OCI-M2 (cell line): ENCODE measurements around the gene BMP6.

Experiments used
- DNase-seq: peaks from one replicate; lab custom pipeline; 2025; ENCODE audit not compliant: unreplicated experiment; lab: John Stamatoyannopoulos, UW

Gene BMP6

GRCh38 chr6:7725849-7726415 is at the start of gene BMP6:
Gene BMP6 (plus strand): TSS chr6:7726099. CDS start chr6:7726956, 857 bp downstream.
- DNase-seq, result peak; percentile 46

DNA sequence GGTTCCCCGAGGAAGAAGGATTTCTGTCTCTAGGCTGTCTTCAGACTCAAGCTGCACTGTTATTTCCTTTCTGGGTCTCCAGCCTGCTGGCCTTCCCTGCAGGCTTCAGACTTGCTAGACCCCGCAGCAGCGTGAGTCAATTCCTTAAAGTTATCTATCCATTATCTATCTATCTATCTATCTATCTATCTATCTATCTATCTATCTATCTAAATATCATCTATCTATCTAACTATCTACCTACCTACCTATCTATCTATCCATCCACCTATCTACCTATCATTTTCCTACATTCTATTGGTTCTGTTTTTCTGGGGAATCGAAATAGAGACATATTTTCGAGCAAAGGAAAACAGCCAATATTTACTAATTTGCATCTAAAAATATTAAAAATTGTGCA is 48.7 kb upstream of the BMP6 start:
- no peak for DNase-seq

- no peak for DNase-seq
Measured at GRCh38 chr6:7680393-7681075, 45.4 kb upstream of the BMP6 start.

DNA sequence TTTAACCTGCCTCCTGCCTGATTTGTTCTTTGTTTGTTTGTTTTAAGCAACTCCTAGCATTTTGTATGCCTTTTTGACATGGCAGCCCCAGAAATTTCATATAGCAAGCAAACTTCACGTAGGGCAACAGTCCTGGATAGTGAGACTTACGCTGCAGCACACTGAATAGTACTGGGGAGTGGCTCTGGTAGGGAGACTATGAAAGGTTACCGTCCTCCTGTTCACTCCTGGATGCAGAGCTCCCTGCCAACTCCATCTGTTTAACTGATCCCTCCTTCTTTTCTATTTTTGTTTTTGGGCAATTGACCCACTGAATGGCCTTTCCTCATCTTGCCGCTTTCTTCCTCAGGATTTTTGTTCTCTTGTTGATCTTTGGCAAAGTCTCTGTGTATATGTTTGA is 44.5 kb upstream of the BMP6 start:
- DNase-seq, result no peak

DNA sequence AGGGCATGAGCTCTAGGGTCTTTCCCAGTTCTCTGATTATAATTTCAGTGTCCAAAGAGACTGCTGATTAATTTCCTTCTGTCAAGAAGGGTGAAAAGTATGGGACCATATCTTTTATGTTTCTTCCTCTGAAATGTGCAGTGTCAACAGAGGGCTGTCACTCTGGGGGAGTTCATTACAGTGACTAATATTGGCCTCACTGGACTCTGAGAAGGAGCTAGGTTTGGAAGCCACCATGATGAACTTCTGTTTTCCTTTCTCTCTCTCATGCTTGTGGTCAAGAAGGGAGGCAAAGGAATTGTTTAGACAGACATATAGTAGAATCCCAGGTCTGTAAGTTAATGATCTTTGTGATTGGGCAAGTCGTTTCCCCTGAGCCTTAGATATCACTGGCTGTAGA is 41.8 kb upstream of the BMP6 start:
- no peak for DNase-seq

- DNase-seq, result no peak
Measured at GRCh38 chr6:7684843-7685242, 41.1 kb upstream of the BMP6 start.

- no peak for DNase-seq
Measured at GRCh38 chr6:7685276-7685675, 40.6 kb upstream of the BMP6 start.

DNA sequence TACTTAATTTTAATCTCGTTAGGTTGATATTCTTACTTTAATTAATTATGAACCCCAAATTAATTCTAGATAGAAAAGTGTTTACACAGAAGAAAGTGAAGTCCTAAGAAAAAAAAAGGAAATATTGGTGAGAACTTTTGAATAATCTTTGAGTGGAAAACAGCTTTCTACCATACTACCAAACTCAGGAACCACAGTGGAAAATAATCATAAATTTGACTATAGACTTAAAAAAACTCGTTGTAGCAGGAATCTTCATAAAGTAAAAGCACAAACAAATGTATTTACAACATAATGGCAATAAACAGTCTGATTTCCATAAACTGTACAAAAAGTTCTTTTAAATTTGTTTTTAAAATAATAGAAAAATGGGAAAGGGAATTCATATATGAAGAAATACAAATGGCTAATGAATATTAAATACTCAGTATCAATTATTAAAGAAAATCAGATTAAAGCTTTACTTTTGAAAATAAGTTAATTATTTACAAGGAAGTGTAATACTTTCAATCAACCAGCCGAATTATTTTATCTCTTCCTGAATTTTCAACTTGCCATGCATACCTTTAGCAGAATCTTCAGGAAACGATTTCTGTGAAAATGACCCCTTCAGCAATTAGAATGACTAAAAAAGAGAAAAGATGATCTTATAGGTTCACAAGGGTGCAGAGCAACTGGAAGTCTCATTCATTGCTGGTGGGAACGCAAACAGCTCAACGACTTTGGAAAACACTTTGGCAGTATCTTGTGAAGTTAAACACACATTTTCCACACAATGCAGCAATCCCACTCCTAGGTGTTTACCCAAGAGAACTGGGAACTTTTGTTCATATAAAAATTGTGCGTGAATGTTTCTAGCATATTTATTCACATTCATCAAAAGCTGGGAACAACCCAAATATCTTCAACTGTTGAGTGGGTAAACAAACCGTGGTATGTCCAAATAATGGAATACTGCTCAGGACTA is 38.5 kb upstream of the BMP6 start:
- DNase-seq, result no peak

DNA sequence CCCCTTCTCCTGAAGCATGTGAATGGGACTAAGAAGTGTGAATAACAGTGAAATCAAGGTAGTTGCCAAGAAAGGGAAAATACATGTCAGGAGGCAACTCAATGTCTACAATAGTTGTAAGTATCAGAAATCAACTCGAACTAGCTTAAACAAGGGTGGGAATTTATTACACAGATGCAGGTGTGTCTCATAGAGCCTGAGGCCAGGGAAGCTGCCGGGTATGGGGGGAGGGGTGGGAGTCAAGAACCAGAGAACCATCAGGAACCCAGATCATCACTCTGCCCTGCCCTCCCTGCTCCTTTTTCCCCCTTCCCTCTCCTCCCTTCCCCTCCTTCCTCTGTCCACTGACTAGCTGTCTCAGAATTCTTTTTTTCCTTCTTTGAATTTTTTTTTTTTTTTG is 34.9 kb upstream of the BMP6 start:
- DNase-seq, result no peak

GRCh38 chr6:7691675-7692452 is 34.0 kb upstream of the BMP6 start:
- no peak for DNase-seq

DNA sequence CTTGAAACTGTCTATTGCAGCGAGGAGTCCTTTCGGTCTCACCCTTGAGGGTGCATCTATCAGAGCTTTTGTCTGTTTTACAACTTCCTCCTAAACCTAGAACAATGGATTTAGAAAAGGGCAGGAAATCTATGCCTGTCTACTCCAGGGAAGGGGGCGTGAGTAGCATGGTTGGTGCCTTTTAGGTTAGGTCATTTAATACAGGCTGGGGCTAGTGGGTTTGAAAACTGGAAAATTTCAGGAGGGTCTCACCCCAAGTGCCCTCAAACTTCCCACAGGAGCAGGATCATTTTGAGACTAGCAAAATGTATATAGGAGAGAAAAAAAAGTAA is 33.5 kb upstream of the BMP6 start:
- DNase-seq, result no peak

GRCh38 chr6:7693827-7694226 is 32.1 kb upstream of the BMP6 start:
- DNase-seq, result no peak

DNA sequence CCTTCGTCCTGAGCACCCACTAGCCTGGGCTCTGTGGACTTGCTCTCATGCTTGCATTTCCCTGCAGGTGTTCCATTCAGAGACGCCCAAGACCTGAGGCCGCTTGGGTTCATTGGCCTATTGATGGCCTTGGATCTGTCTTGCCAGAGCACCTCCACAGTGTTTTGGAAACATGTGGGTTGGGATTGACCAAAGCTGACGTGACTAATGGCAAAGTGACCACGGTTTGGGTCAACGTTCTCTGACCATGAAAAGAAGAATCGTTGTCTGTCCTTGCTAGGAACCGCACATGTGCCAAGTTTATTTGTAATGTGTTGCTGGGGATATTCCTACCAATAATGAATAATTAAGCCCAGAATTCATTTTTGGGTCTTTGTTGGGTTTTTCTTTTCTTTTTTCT is 29.8 kb upstream of the BMP6 start:
- DNase-seq, result no peak

GRCh38 chr6:7697432-7697819 is 28.5 kb upstream of the BMP6 start:
- DNase-seq, result no peak

- DNase-seq, result no peak
Measured at GRCh38 chr6:7697820-7698623, 27.9 kb upstream of the BMP6 start.

- no peak for DNase-seq
Measured at GRCh38 chr6:7701212-7701834, 24.6 kb upstream of the BMP6 start.

GRCh38 chr6:7703148-7703680 is 22.7 kb upstream of the BMP6 start:
- no peak for DNase-seq

DNA sequence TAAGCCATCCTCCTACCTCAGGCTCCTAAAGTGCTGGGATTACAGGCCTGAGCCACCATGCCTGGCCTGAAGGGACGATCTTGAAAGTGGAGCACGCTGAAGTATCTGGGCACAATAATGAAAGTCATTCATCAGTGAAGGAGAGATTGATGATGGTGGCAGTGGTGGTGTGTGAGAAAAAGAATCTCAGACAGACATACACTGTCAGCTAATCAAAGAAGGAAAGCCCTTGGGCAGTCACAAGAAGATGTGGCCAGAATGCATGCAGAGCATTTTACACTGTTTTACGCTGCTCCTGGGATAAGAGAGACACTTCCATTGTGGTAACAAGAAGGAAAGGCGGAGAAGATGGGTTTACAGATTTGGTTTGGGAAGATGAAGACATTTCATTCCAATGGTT is 20.4 kb upstream of the BMP6 start:
- no peak for DNase-seq

DNA sequence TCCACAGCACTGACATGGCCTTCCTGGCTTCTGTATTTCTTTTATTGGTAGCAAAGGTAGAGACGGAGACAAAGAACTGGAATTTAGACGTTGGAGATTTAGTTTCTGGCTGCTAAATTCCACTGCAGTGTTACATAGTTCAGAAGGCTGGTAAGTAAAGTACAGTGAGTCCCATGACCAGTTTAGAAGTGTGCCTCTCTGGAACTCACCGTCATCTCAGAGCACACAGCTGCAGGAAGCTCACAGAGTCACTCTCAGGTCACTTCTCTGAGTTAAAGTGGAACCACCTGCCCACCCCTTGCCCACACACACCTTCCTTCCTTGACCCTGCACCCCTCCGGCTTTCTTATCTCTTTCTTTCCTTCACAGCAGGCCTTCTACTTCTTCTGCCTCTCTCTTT is 19.6 kb upstream of the BMP6 start:
- no peak for DNase-seq

- DNase-seq, result no peak
Measured at GRCh38 chr6:7707787-7708186, 18.1 kb upstream of the BMP6 start.
